AG10803 (cell line): ENCODE measurements around the gene IVL.
A peak's percentile ranks its signal among the peaks of the same experiment; 100 is the strongest.

Source experiments
- DNase-seq: peaks from one replicate; pipeline ENCODE4 v3.0.0; 2010; ENCODE audit warnings: low read depth
- H3K4me3 ChIP-seq: 2 replicates; pipeline ENCODE4 v1.5.1; 2011; ENCODE audit warnings: mild to moderate bottlenecking, low read length, control low read depth
- CTCF ChIP-seq: conservative IDR thresholded peaks from 2 replicates; pipeline ENCODE4 v1.5.1; 2011; ENCODE audit warnings: mild to moderate bottlenecking, low read length, control low read depth, inconsistent platforms

IVL gene

DNA sequence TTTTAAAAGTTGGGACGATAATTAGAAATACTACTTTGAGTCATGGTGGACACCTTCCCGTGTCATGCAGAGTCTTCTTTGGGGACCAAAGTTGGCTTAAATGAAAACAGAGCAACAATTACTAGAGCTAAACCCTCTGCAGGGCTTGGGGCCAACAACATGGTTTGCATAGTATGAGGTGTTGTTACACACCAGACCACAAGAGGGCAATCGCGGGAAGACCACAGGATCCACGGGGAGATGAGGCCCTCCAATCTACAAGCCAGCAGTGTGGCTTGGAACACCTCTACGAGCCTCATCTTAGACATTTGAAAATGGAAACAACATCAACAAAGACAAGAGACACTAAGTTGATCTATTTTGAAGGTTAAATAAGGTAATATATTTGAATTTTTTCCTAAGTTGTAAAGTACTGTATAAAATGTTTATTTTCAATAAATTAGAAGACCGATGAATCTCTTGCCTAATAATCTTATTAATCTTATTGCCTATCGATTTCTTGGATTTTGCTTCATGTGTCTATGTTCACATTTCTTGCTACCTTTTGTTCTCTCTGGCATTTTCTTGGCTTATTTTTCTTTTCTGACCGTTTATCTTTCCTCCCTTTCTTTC is 38.4 kb upstream of the IVL start:
- peak; percentile 63 for DNase-seq
- TF ChIP-seq CTCF = peak; percentile 89
- no peak overlapping the region for H3K4me3 ChIP-seq

DNA sequence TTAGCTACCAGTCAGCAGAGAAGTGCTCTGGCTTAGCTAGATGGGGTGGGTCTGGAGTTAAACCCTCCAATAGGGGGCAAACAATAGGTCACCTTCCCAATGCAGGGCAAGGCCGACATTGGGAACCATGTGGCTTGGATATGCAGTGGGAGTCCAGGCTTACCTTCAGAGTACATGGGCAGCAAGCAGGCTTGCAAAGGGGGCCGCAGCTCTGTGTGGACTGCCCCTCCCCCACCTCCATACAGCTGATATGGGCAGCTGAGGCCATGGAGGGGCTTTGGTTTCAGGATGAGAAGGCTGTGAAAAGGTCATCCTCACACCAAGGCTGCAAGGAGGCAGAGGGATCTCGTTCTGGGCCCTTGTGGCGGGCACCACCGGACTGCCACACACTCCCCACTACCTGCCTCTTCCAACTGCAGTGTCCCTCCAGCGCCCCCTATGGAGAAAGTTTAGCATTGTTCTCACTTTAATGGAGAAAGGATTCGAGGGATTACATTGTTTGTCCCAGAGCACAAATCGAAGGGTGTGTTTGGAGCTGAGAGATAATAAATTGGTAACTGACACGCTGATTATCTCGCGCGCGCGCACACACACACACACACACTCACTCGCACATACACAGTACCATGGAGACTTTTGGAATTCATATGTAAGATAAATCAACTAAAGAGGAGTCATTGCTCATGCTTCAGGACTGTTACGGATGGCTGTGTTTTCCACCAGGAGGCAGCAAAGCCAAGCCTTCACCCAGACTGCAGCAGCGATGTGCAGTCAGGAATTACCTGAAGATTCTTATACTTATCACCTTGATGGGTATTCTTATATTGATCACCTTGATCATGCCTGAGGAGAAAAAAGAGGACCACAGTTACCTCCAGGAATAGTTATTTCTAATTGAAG is 37.3 kb upstream of the IVL start:
- peak; percentile 64 for TF ChIP-seq CTCF
- no peak overlapping the region for H3K4me3 ChIP-seq
- peak; percentile 41 for DNase-seq

GRCh38 chr1:152871731-152872126 is 36.6 kb upstream of the IVL start:
- no peak for DNase-seq
- H3K4me3 ChIP-seq = no peak overlapping the region
- TF ChIP-seq CTCF = no peak

DNA sequence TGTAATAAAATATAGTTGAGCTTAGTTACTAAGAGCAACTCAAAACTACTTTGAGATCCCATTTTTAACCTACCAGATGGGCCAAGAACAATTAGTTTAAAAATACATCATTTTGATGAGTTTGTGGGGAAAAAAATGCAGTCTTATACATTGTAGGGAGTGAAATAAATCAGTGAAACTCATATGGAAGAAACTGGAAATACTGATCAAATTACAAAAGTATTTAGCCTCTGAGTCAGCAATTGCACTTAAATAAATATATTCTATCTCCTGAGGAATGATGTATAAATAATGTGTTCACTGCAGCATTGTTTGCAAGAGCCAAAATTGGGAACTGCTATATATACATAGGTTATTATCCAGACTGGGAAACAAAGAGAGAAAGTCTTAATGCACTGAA is 34.9 kb upstream of the IVL start:
- H3K4me3 ChIP-seq = no peak overlapping the region
- peak; percentile 5 for DNase-seq
- TF ChIP-seq CTCF = no peak

DNA sequence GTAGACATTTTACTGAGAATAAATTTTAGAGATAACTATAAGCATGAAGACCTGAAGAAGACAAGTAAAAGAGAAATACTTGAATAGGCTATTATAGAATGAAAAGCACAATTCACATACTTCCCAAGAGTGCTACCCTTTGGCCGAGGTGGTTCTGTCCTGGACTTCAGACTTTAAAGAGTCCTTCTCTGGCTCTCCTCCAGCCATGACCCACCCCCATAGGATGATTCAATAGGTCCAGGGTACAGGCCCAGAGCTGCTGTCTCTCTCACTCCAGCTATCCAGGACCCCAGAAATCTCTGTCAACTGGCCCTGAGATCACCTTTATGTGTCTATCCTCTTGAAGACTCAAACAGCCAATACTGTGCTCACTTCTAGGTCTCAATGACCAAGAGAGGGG is 31.5 kb upstream of the IVL start:
- DNase-seq = no peak
- TF ChIP-seq CTCF = no peak
- H3K4me3 ChIP-seq = no peak overlapping the region

DNA sequence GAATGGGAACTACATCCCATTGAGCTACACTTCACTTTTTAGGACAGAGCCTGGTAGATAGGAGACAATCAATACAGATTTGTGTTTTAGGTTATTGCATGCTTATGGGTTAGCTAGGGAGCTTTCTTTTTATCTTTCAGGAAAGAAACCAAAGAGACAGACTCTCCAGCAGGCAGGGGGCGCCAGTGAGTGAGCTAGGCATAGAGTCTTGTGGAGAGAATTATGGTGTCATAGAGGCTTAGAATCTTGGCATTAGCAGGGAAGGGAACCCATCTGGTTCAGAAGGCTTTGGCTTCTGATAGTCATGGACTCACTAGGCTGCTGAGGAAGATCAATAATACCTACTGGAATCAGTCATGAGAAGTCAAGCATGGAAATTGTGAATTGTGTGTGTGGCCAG is 30.3 kb upstream of the IVL start, which contains the start of gene SMCP:
TSS of gene SMCP (plus strand) at position 281 of the 400 bp plus-strand sequence. CDS start 6,101 bp downstream, outside the sequence.
- TF ChIP-seq CTCF = no peak; the same call in 1 of the 2 replicates
- no peak within 1 kb of the TSS for H3K4me3 ChIP-seq
- no peak for DNase-seq
